Activated CD4-positive, CD25-positive, alpha-beta regulatory T cell treated with anti-CD3 and anti-CD28 coated beads, Interleukin-2, amount 50 U/mL, for 72 hours (primary cell): ENCODE measurements around the gene VAV2.
A peak's percentile ranks its signal among the peaks of the same experiment; 100 is the strongest.

Experiments
- DNase-seq: peaks from one replicate; pipeline ENCODE4 v3.0.0; 2021

Gene VAV2

DNA sequence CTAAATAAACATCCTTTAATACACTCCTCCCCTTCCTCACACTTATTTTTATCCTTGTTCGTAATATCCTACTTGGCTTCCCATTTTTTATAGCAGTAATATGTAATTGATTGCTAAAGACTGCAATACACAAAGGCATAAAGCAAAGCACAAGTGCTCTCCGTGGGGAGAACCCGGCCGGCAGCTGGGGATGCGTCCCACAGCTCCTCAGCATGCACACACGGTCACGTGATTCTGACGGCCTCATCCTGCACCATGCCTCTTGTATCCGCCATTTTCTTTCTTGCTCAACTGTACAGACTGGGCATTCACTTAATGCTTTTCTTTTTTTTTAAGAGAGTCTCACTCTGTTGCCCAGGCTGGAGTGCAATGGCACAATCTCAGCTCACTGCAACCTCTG is 36.0 kb upstream of the VAV2 start:
- DNase-seq: no peak

DNA sequence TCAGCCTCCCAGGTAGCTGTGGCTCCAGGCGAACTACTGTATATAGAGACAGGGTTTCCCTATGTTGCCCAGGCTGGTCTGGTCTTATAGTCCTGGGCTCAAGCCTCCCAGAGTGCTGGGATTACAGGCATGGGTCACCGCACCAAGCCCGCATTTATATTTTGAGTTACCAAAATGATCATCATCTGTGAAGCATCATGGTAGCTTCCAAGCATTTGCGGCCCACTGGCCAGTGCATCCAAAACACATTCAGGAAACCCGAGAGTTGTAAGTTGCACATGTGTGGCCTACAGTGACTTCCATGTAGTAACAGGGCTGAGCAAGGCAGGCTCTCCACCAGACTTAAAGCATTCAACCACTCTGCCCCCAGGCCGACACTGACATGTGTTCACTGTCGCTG is 35.4 kb upstream of the VAV2 start:
- no peak for DNase-seq

DNA sequence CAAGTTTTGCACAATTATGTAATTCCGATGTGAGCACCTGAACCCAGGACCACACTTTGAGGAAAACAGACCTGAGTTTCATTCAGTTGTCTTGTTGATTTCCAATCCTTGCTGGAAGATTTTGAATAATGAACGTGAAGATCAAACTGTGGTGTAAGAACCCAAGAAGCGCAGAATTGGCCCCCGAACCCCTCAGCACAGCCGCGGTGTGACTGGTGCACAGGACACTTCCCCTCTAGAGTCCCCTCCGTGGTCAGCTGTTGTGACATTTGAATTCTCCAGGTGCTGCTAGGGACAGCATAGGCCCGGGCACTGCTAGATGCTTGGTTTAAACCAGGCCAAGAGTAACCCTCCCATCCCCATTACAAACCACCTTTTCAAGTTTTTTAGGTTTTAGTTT is 34.9 kb upstream of the VAV2 start:
- DNase-seq: no peak

DNA sequence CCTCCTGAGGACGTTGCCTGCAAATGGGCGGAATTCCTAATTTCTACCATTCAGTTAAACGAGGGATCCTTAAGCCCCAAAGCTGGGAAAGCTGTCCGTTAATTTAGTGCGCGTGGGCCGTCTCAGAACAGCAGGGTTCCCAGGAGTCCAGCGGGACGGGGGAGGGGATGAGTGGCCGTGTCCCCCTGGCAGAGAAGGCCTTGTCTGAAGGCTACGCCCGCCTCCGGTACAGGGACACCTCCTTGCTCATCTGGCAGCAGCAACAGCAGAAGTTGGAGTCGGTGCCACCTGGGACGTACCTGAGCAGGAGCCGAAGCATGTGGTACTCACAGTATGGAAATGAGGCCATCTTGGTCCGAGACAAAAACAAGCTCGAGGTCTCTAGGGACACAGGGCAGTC is 34.5 kb upstream of the VAV2 start:
- DNase-seq: no peak

DNA sequence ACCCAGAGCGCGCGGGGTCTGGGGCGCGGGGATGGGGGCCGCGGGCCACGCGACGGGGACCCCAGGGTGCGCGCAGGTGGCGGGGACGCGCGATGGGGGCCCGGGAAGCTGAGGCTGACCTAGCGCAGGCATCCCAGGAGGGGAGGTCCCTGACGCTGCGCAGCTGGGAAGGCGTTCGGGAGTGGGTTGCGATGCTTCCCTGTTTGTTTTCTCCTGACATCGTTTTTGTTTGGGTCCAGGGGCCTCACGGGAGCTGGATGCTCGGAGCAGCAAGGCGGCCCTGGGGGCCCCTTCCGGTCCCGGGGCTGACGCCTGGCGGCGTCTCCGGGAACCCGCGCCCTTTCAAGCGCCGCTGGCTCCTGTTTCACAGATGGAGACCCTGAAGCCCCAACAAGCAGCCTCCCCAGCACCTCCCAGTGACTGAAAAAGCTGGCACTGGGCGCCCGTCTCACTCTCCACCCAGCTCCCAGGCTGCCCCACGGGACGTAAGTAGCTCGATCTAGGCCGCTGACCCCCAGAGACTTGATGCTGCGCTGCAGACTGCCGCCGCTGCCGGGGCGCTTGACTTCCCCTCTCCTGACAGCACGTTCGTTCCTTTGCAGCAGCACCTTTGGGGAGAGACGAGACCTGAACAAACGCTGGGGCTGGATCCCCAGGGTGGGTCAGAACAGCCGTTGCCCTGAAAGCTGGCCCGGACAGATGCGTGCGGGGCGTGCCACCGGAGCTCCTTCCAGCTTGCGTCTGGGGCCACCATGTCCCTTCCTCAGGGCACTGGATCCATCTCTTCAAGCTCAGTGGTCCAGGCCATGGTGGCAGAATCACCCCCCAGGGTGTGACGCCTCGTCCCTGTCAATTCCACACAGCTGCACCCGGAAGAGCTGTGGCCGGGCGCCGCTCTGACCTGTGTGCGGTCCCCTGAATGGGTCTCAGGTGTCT is 33.8 kb upstream of the VAV2 start:
- DNase-seq: peak; percentile 52

DNA sequence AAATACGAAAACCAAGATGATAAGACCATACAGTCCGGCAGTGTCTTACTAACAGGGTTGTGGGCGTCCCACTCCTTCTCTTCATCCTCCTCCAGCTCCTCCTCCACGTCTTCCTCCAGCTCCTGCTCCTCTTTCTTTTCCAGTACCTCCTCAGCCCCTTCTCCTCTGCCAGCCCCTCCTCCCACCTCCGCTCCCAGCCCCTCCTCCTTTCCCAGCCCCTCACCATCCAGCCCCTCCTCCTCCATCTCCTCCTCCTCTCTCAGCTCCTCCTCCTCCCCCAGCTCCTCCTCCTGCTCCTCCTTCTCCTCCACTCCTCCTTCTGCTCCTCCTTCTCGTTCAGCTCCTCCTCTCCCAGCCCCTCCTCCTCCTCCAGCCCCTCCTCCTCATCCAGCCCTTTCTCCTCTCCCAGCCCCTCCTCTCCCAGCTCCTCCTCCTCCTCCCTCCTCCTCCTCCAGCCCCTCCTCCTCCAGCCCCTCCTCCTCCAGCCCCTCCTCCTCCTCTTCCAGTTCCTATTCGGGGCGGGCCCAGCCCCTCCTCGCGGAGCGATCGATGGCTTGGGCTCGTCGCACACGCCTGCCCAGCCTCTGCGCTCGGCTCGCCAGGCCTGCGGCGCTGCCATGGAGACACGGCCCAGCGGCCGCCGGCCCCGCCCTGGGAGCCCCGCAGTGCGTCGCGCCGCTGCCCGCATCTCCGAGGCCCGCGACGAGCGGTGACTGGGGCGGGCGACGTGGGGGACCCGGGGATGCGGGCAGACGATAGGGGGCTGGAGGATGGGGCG is 32.9 kb upstream of the VAV2 start, which contains the start of gene BRD3OS:
Gene BRD3OS (plus strand): TSS at position 654 of the 778 bp plus-strand sequence. CDS start 1,267 bp downstream, outside the sequence.
- DNase-seq: peak; percentile 87

DNA sequence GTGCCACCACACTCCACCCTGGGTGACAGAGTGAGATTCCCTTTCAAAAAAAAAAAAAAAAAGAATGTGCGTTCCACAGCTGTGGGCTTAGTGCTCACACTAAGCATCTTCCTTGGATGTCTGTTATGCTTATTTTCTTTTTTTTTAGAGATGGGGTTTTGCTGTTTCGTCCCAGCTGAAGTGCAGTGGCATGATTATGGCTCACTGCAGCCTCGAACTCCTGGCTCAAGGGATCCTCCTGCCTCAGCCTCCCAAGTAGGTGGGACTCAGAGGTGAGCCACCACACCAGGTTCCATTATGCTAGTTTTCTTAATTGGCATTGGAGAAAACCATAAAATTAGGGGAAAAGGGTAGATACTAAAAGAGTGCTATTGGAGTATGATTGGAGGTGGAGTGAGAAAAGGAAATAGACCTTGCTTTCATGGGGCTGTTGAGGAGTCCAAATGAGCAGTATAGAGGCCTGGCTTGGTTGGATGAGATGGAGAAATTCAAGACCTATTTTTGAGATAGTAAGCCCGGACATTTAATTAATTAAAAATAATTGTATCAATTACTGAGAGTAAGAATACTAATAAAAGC is 32.2 kb upstream of the VAV2 start:
- no peak for DNase-seq

DNA sequence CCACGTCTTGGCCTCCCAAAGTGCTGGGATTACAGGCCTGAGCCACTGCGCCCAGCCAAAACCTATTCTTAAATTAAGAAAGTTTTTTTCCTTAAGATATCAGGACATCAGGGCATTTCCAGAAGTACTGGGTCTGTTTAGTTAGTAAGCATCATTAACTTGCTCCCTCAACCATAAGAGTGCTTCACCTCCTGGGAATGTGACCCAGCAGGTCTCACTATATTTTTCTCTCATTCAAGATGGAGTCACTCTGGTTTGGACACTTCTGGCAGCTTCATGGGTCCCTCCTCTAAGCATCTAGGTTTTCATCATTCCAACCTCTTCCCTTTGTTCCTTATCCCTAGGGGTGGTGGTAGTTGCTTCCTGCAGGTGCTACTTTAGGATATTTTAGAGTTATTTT is 22.8 kb upstream of the VAV2 start:
- no peak for DNase-seq

DNA sequence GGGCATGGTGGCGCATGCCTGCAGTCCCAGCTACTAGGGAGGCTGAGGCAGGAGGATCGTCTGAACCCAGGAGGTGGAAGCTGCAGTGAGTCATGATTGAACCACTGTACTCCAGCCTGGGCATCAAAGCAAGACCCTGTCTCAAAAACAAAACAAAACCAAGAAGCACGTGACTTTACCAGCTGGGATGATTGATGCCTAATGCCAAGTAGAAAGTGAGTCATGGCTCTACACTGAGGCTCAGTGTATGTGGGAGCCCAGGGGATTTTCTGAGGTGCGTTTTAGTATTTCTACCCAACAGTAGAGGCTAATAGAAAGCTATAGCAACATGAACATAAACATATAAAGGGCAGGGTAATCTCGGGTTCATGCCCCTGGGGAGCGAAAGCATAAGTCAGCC is 19.3 kb upstream of the VAV2 start:
- DNase-seq: no peak

DNA sequence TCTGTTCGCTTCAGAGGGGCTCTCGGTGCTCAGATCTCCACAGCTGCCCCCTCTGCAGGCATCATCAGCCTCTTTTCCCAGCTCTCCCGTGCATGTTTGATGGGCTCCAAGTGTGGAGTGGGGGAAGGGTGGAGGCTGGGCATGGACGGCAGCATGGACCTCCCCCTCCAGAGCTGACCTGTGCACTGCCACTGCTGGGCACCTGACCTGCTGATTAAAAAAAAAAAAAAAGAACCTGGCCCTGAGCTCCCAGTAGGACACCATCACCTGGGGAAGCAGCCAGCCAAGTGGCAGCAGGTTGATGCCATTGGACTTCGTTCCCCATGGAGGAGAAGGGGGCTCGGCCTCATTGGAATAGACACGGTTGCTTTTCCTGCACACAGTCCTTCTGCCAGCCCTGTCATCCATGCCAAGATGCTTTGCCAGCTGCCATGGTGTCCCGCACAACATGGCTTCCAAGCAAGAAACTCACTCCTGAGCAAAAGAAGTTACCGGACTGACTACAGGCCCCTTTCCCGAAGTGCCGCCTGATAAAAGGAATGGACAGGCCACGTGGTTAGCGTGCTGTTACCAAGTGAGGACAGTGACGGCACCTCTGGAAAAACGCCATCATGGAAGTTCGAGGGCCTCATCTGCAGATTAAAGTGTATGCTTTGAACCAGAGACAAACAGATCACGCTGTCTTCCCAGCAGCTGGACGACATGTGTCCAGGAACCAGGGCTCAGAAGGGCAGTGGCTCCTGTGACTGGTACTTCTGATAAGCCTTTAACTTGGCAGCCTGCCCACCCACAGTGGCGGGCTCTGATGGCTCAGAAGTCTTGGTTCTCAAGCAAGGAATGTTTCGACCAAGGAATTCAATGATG is 18.4 kb upstream of the VAV2 start:
- DNase-seq: no peak

DNA sequence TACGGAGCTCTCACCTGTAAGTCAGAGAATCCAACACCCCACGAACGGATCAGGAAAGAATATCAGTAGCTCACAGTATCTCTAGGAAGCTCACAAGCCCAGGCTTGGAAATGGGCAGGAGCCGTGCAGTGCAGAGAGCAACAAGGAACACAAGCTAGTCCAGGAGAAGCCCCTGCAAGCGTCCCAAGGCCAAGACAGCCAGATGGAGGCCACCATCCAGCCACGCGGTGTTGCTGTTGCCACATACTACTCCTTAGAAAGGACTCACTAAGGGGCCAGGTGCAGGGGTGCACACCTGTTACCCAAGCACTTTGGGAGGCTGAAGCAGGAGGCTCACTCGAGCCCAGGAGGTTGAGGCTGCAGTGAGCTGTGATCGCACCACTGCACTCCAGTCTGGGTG is 15.4 kb upstream of the VAV2 start:
- no peak for DNase-seq

DNA sequence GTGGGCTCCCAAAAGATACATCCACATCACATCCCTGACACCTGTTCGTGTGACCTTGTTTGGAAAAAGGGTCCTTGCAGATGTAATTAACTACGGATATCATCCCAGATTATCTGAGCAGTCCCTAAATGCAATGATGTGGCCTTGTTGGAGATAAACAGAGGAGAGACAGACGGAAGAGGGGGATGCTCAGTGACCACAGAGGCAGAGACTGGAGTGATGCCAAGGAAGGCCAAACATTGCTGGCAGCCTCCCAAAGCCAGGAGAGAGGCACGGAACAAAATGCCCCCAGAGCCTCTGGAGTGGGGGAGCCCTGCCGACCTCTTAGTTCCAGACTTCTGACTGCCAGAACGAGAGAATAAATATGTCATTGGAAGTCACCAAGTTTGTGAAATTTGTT is 15.0 kb upstream of the VAV2 start:
- no peak for DNase-seq

DNA sequence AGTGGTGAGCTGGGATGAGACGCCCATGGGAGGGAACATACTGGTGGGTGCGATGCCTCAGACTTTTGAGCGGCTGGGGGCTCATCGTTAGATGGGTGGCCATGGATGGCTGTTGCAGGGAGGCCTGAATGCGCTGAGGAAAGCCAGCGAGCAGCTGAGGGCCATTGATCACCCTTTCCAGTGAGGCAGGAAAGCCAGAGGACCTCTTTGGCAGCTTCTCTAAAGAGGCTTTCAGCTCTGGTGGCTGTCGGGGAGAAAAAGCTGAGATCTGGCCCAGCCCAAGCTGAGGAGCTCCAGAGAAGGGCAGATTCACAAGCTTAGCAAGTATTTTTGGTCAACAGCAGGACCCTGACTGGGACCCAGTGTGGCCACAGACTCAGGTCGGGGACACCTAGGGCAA is 13.3 kb upstream of the VAV2 start:
- no peak for DNase-seq

DNA sequence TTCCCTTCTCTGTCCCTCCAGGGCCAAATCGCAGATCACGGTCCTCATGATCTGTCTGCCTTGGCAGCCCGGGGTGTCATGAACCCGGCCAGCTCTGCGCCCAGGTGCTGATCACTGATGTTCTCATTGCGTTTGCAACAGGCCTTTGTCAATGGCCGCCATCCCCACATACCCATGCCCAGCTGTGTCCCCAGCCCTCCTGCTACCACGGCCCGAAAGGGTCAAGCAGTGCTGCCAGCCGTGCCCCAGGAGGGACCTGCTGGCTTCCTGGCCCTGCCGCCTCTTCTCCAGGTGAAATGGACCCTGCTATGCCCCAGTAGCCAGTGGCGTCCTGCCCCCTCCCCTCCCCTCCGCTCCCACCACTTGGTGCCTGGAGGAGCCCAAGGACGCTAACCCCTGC is 12.8 kb upstream of the VAV2 start:
- DNase-seq: no peak

DNA sequence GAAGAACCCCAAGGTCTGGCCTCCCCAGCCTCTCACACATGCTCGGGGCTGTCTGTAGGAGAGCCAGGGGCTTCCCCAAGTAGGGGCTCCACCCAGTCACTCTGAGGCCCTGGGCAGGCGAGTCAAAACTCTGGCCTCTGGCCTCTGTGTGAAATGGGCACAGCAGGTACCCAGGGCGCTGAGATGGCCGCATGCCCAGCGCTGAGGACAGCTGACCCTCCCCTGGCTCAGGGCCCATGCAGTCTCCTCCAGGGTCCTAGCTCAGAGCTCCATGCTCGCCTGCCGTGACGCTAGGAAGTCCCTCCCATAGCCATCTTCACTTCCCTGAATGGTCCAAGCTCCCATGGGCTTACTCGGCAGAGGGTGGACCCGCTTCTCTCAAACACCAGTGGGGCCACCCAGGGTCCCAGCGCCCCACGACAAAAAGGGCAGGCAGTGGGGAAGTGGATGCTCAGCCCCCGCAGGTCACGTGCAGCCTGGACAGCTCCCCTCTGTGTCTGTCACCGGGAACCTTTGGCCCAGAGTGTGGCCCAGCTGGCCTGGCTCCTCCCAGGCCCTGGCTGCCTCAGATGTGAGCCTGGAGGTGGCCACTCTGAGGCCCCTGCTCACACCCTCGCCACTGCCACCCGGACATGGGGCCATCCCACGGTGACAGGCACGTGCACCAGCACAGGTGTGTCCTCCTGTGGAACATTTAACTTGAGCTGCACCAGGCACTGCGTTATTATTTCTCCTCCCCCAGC is 12.2 kb upstream of the VAV2 start:
- no peak for DNase-seq

DNA sequence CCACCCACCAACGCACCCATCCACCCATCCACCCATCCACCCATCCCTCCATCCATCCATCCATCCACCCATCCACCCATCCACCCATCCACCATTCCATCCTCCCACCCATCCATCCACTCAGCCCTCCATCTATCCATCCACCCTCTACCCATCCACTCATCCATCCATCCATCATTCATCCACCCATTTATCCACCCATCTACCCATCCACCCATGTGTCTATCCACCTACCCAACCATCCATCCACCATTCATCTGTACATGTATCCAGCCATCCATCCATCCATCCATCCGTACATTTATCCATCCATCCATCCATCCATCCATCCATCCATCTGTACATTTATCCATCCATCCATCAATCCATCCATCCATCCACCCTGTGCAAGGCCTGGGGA is 11.1 kb upstream of the VAV2 start:
- no peak for DNase-seq

DNA sequence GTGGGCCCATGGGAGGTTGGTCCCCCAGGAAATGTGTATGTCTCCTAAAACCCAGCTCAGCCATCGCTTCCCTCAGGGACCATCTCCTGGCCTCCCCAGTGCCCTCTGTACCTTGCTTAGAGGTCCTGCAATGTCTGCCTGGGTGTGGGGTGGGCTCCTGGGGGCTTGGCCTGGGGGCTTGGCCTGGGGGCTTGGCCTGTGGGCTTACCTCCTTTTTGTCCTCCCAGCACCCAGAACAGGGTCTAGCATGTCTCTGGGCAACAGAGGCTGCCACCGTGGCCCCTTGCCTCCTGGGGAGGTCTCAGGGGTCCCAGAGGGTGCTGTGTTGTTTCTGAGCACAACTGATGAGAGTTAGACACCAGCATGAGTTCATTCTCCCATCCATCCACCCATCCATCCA is 10.7 kb upstream of the VAV2 start:
- no peak for DNase-seq

DNA sequence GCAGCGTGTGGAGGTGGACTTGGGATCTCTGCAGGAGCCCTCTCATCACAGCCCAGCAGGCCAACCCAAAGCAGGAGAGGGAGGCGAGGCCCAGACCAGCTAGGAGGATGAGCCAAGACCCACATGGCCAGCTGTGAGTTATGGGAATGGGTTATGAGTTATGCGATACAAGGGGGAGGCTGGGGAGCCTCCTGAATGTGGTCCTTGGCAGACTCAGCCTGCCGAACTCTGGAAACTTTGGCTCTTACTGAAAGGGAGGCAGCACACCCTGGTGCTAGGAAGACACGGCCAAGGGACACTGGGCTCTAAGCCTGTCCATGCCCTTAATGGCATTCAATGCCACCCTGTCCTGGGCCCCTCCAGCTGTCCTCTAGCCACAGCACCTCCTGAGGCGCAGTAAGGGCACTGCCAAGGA is 7.7 kb upstream of the VAV2 start:
- no peak for DNase-seq

DNA sequence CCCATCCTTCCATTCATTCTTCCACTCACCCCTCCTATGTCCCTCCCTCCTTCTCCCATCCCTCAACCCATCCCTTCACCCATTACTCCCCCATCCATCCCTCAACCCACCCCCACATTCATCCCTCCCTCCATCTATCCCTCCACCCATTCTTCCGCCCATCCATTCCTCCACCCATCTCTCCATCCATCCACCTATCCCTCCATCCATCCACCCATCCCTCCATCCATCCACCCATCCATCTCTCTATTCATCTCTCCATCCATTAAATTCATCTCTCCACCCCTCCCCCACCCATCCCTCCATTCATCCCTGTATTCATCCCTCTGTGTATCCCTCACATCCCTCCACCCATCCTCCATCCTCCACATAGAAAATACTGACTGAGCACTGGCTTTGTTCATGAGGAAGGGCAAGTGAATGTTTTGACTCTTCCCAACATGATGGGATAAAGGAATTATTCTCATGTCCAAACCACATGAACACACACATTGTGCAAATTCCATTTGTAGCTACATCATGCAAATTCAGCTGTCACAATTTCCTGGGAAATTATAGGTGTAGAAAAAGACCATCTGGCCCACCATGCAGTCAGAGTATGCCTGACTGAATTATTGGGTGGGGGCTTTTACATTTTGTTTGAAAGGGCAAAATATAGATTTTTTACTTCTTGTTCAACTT is 6.9 kb upstream of the VAV2 start:
- no peak for DNase-seq

DNA sequence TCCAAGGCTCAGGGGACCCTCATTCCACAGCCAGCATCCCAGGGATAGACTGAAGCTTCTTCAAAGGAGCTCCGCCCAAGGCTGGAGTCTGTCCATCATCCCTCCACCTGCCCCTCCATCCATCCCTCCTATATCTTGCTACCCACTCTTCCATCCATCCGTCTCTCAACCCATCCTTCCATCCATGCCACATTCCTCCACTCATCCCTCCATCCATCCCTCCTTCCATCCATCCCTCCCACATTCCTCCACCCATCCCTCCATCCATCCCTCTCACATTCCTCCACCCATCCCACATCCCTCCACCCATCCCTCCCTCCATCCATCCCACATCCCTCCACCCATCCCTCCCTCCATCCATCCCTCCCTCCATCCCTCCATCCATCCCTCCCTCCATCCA is 5.5 kb upstream of the VAV2 start:
- DNase-seq: no peak
